OCI-LY1 (cell line): Measurements from ENCODE around the gene HOXC6.

Source experiments
- H2AFZ ChIP-seq: fragments of 200-600 bp; sonication (generic), shearing (Covaris generic); 2 replicates; pipeline ENCODE4 v1.6.0; 2014; ENCODE audit warnings: antibody characterized with exemption, mild to moderate bottlenecking, low read length
- H3F3A ChIP-seq: fragments of 200-600 bp; sonication (generic), shearing (Covaris generic); 2 replicates; pipeline ENCODE4 v1.6.0; 2014; ENCODE audit warnings: mild to moderate bottlenecking, antibody characterized with exemption, low read length, moderate library complexity; ENCODE audit not compliant: insufficient read depth
- H3K27ac ChIP-seq: fragments of 200-600 bp; sonication (generic); 2 replicates; pipeline ENCODE4 v1.5.1; 2014; ENCODE audit warnings: low read length, mixed run types, mild to moderate bottlenecking, low read depth; ENCODE audit not compliant: poor library complexity, severe bottlenecking
- H3K27me3 ChIP-seq: fragments of 200-600 bp; sonication (generic); 2 replicates; pipeline ENCODE4 v1.6.0; 2014; ENCODE audit warnings: antibody characterized with exemption, mild to moderate bottlenecking, low read length, moderate library complexity; ENCODE audit not compliant: insufficient read depth
- H3K36me3 ChIP-seq: fragments of 200-600 bp; sonication (generic); 2 replicates; pipeline ENCODE4 v1.6.1; 2014; ENCODE audit warnings: mild to moderate bottlenecking, antibody characterized with exemption, low read length, moderate library complexity, mixed read lengths; ENCODE audit not compliant: insufficient read depth
- H3K4me1 ChIP-seq: fragments of 200-600 bp; sonication (generic); 2 replicates; pipeline ENCODE4 v1.5.1; 2014; ENCODE audit warnings: mild to moderate bottlenecking, low read length, moderate library complexity; ENCODE audit not compliant: insufficient read depth, severe bottlenecking
- H3K4me2 ChIP-seq: fragments of 200-600 bp; sonication (generic), shearing (Covaris generic); 2 replicates; pipeline ENCODE4 v1.6.1; 2014; ENCODE audit warnings: low read length
- H3K4me3 ChIP-seq: fragments of 200-600 bp; sonication (generic); 2 replicates; pipeline ENCODE4 v1.5.1; 2014; ENCODE audit warnings: low read length, low read depth, mild to moderate bottlenecking, mixed read lengths; ENCODE audit not compliant: poor library complexity, severe bottlenecking
- H3K79me2 ChIP-seq: fragments of 200-600 bp; shearing (Covaris generic); 2 replicates; pipeline ENCODE4 v1.6.1; 2016; ENCODE audit warnings: mixed run types, low read length, mixed read lengths; ENCODE audit not compliant: insufficient read depth
- H3K9ac ChIP-seq: fragments of 200-600 bp; sonication (generic), shearing (Covaris generic); 2 replicates; pipeline ENCODE4 v1.6.1; 2014; ENCODE audit warnings: mild to moderate bottlenecking, low read length, mixed read lengths
- H3K9me2 ChIP-seq: fragments of 200-600 bp; sonication (generic), shearing (Covaris generic); 2 replicates; pipeline ENCODE4 v1.6.1; 2014; ENCODE audit warnings: low read depth, mild to moderate bottlenecking, low read length, mixed read lengths
- H3K9me3 ChIP-seq: fragments of 200-600 bp; shearing (Covaris generic); 2 replicates; pipeline ENCODE4 v1.6.1; 2014; ENCODE audit warnings: low read length, mixed read lengths
- H4K20me1 ChIP-seq: fragments of 200-600 bp; sonication (generic), shearing (Covaris generic); 2 replicates; pipeline ENCODE4 v1.6.0; 2016; ENCODE audit warnings: mild to moderate bottlenecking, low read length; ENCODE audit not compliant: insufficient read depth
- EZH2 ChIP-seq: fragments of 200-600 bp; sonication (generic), shearing (Covaris generic); IDR thresholded peaks from 2 replicates; pipeline ENCODE4 v1.8.0; 2017; ENCODE audit warnings: borderline replicate concordance, mixed run types, mild to moderate bottlenecking, antibody characterized with exemption, low read length, moderate library complexity, mixed read lengths
- TF ChIP-seq, protein P1 (sequence below): fragments of 200-600 bp; sonication (generic), shearing (Covaris generic); IDR thresholded peaks from 2 replicates; pipeline ENCODE4 v1.5.1; 2017; ENCODE audit warnings: mild to moderate bottlenecking, antibody characterized with exemption, low read length, moderate library complexity, mixed read lengths

HOXC6 gene

DNA sequence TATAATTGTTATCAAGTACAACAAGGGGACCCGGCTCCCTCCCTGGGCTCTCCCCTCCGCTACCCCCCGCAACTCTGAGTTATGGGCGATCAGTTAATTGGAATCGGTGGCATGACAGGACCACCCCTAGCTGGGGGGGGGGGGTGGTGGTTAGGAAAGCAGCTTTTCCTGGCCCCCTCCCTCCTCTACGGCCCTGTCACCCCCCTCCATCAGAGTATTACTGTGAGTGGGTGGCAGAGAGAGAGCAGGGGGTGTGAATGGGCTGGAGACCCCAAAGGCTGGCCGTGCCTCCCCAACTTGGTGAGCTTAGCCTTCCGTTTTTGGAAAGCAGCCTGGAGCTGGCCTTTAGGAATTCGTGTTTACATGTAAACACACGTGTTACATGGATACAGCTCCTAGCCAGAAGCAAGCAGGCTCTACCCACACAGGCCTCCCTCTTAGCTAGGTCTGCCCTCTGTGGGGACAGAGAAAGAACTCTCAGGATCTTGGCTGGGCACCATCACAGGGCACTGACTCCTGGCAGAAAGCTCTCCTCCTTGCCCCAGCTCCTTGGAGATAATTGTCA, 24.3 kb downstream of the HOXC6 start:
- Histone ChIP-seq H3K4me1 (peaks cover 31% of the 10 kb centered on the region), H3K4me2 (peak overlapping the region; percentile 81), H3K9me2 (no peaks in the 10 kb centered on the region), H3K9ac (peak overlapping the region; percentile 91), H3K4me3 (peak overlapping the region; percentile 77), H3K27me3 (no peaks in the 10 kb centered on the region), H2AFZ (0 out of 2 replicates have a peak overlapping the region, but pooled peaks have one; percentile 65), H3K79me2 (no peaks in the 10 kb centered on the region), H3F3A (no peaks in the 10 kb centered on the region), H3K9me3 (no peaks in the 10 kb centered on the region), H3K27ac (no peak overlapping the region), H4K20me1 (no peaks in the 10 kb centered on the region), H3K36me3 (no peaks in the 10 kb centered on the region)
- TF ChIP-seq EZH2 = no peak
- TF ChIP-seq, protein P1, sequence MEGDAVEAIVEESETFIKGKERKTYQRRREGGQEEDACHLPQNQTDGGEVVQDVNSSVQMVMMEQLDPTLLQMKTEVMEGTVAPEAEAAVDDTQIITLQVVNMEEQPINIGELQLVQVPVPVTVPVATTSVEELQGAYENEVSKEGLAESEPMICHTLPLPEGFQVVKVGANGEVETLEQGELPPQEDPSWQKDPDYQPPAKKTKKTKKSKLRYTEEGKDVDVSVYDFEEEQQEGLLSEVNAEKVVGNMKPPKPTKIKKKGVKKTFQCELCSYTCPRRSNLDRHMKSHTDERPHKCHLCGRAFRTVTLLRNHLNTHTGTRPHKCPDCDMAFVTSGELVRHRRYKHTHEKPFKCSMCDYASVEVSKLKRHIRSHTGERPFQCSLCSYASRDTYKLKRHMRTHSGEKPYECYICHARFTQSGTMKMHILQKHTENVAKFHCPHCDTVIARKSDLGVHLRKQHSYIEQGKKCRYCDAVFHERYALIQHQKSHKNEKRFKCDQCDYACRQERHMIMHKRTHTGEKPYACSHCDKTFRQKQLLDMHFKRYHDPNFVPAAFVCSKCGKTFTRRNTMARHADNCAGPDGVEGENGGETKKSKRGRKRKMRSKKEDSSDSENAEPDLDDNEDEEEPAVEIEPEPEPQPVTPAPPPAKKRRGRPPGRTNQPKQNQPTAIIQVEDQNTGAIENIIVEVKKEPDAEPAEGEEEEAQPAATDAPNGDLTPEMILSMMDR = no peak

DNA sequence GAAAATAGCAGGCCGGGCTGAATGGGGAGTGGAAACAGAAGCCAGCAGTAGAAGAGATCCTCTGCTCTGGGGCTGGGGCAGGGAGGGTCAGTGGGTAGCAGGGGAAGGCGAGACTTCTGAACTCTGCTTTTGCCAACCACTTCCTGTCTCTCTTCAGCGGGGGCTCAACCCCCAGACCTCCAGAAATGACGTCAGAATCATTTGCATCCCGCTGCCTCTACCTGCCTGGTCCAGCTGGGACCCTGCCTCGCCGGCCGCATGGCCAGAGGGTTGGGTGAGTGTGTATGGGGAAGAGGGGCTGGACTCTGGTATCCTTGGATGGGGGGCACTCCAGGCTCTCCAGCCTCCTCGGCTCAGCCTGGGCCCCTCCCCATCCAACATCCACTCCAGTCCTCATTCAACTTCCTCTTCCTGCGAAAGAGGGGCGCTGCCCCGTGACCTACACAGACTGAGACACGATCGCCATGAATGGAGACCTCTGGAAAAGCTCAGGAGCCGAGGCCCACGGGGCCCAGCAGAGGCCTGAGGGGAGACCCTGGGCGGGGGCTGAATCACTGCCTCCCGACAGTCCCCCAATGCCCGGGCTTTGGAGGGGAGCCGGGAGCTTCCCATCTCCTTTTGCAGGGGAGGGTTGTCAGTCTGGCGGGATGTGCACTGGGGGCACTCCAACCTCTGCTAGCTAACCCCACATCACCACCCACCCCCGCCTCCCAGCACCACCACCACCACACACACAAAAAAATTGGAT, 24.9 kb downstream of the HOXC6 start:
- peaks cover 31% of the 10 kb centered on the region for H3K4me1 ChIP-seq
- no peaks in the 10 kb centered on the region for H3K79me2 ChIP-seq
- no peaks in the 10 kb centered on the region for H3F3A ChIP-seq
- peak overlapping the region; percentile 91 for H3K9ac ChIP-seq
- no peaks in the 10 kb centered on the region for H3K9me3 ChIP-seq
- TF ChIP-seq EZH2 = no peak
- no peaks in the 10 kb centered on the region for H3K36me3 ChIP-seq
- no peaks in the 10 kb centered on the region for H3K9me2 ChIP-seq
- H3K27me3 ChIP-seq = no peaks in the 10 kb centered on the region
- no peaks in the 10 kb centered on the region for H4K20me1 ChIP-seq
- peak overlapping the region; percentile 77 for H3K4me3 ChIP-seq
- peak overlapping the region; percentile 81 for H3K4me2 ChIP-seq
- H2AFZ ChIP-seq = peak overlapping the region; percentile 65; the same call in 1 of the 2 replicates
- peak overlapping the region; percentile 62 for H3K27ac ChIP-seq

DNA sequence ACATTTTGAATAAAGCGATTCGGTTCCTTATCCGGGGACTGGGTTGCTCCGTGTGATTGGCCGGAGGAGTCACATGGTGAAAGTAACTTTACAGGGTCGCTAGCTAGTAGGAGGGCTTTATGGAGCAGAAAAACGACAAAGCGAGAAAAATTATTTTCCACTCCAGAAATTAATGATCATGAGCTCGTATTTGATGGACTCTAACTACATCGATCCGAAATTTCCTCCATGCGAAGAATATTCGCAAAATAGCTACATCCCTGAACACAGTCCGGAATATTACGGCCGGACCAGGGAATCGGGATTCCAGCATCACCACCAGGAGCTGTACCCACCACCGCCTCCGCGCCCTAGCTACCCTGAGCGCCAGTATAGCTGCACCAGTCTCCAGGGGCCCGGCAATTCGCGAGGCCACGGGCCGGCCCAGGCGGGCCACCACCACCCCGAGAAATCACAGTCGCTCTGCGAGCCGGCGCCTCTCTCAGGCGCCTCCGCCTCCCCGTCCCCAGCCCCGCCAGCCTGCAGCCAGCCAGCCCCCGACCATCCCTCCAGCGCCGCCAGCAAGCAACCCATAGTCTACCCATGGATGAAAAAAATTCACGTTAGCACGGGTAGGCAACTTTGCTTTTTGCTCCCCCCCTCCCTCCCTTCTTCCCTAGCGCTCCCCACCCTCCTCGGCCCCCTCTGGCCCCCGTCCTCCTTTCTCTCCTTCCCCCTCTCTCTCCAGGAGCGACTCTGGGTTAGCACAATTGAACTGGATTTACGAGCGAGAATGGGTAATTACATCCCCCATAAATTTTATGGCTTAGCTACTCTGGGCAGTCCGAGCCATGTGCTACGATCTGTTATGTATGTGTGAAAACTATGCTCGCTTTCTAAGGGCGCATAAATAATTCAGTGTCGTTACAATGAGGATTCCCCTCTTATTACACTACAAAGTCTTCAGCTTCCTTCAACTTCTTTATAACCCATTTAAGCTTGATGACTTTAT, 25.8 kb downstream of the HOXC6 start, which contains the start of gene HOXC4:
Gene HOXC4, plus strand, starts transcription at position 85 of the 991 bp plus-strand sequence. Its CDS starts 88 bp downstream, at position 173.
- H3K4me1 ChIP-seq = peaks cover 31% of the 10 kb centered on the region
- peak within 1 kb of the TSS; percentile 91 for H3K9ac ChIP-seq
- no peaks in the 10 kb centered on the region for H3K27me3 ChIP-seq
- H3K27ac ChIP-seq = peak within 1 kb of the TSS; percentile 62
- H3K9me2 ChIP-seq = no peaks in the 10 kb centered on the region
- H2AFZ ChIP-seq = peak within 1 kb of the TSS; percentile 65
- H3K9me3 ChIP-seq = no peaks in the 10 kb centered on the region
- H3K36me3 ChIP-seq = no peaks in the 10 kb centered on the region
- H3K79me2 ChIP-seq = no peaks in the 10 kb centered on the region
- H3K4me3 ChIP-seq = peak within 1 kb of the TSS; percentile 77
- H3K4me2 ChIP-seq = peak within 1 kb of the TSS; percentile 81
- TF ChIP-seq, protein P1 = no peak
- TF ChIP-seq EZH2 = no peak
- H3F3A ChIP-seq = no peaks in the 10 kb centered on the region
- H4K20me1 ChIP-seq = no peaks in the 10 kb centered on the region
